Naive thymus-derived CD8-positive, alpha-beta T cell (primary cell): ENCODE measurements around the gene IL5. TPM values are rescaled to one million over a fixed set of nuclear protein-coding genes. Genes with fewer than 3 reads are reported as not detected.
A peak's percentile ranks its signal among the peaks of the same experiment; 100 is the strongest.

Experiments
- ATAC-seq, 2 donors: fragments of 150-1000 bp; cut with Tn5 transposase in 1 of 2; sonication (Bioruptor Pico), chemical (Tn5 transposase) in 1 of 2; 1 replicate in 1 of 2; 2 replicates in 1 of 2; pipeline ENCODE4 v1.10.0; 2021; ENCODE audit warnings: mild to moderate bottlenecking in 2 of 2, moderate library complexity in 2 of 2
- POLR2A ChIA-PET: fragments of 350-600 bp; sonication (Branson Sonifier 250); formaldehyde crosslinking; loops from one replicate; lab custom pipeline; 2021; ENCODE audit warnings: antibody characterized with exemption; lab: Charles Lee
- DNase-seq, 10 donors: peaks; one replicate each; pipeline versions ENCODE4 v3.0.0 to v3.0.0-alpha.2; 2020 to 2022
- H3K27ac Mint-ChIP-seq, 10 donors: one replicate each; pipeline ENCODE4 v1.8.0; 2020 to 2022; ENCODE audit warnings: mild to moderate bottlenecking in 10 of 10, mixed read lengths in 10 of 10, moderate library complexity in 4 of 10, inconsistent platforms in 1 of 10
- H3K27me3 Mint-ChIP-seq, 5 donors: one replicate each; pipeline ENCODE4 v1.8.0; 2021 to 2022; ENCODE audit warnings: mixed read lengths in 5 of 5
- H3K36me3 Mint-ChIP-seq, 3 donors: one replicate each; pipeline ENCODE4 v1.8.0; 2020 to 2022; ENCODE audit warnings: mixed read lengths in 3 of 3, mild to moderate bottlenecking in 2 of 3, inconsistent platforms in 1 of 3
- H3K4me1 Mint-ChIP-seq, 4 donors: one replicate each; pipeline ENCODE4 v1.8.0; 2021 to 2022; ENCODE audit warnings: mixed read lengths in 4 of 4
- H3K4me3 Mint-ChIP-seq, 10 donors: one replicate each; pipeline ENCODE4 v1.8.0; 2020 to 2022; ENCODE audit warnings: mild to moderate bottlenecking in 10 of 10, mixed read lengths in 10 of 10, moderate library complexity in 6 of 10, inconsistent platforms in 1 of 10
- H3K9me3 Mint-ChIP-seq, 9 donors: one replicate each; pipeline ENCODE4 v1.8.0; 2020 to 2022; ENCODE audit warnings: mixed read lengths in 9 of 9, mild to moderate bottlenecking in 3 of 9, inconsistent platforms in 1 of 9, moderate library complexity in 1 of 9
- polyA plus RNA-seq, 3 donors: library from polyadenylated mRNA; unstranded; fragments of 300-500 nt; fragmentation: Illumina TruSeq; gene quantifications; one replicate each; pipeline ENCODE4 v1.2.3, GENCODE V29; 2021
- total RNA-seq, 8 experiments: library from RNA in 2 of 8; stranded (reverse) in 2 of 8; gene quantifications; one replicate each; pipeline ENCODE4 v1.2.3 and lab custom pipeline; 2021 to 2026

IL5 gene
- total and polyA plus RNA-seq, 5 experiments from 2014 or later: not detected

DNA sequence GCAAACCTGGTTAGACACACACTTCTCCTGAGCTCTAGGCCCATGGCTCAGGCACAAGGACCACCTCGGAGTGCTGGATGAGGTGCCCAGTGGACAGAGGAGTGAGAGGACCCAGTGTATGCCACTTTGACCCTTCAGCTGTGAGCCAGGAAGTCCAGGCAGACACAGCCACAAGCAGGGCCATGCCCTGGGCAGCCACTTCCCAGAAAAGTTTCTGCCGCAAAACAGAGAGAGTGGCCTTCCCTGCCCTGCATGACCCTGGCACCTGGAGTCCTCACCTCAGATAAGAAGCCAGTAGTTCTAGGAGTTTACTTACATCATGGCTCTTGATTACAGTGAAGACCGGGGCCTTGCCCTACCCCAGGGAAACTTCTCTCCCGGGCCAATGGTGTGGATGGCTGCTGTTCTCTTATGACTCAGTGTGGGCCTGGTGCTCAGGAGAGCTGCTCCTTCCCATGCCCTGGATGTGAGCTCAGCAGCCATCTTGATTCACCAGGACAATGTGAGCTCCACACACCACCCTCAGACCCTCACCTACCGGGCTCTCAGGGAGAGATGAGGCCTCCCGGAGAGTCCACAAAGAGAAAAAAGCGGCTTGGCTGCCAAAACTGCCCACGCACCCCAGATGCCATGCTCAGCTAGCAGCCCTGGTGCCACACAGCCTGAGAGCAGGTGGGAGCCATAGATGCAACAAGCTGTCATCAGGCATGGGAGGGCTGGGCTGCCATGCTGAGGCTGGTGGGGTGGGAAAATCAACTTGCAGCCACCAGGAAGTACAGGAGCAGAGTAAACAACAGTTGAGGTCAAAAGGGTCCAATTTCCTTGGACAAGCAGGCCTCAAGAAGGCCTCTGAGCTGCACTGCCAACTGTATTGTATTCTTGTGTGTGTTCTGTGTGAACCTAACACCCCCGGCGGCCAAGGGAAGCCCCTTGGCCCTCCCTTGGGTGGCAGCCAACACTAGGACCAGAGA, 41.1 kb downstream of the IL5 start:
- peaks cover 8 to 41% (median 37%) of the 10 kb centered on the region in 4 donors for H3K4me1 Mint-ChIP-seq
- DNase-seq: no peak
- H3K36me3 Mint-ChIP-seq: no peaks in the 10 kb centered on the region
- no peaks in the 10 kb centered on the region for H3K9me3 Mint-ChIP-seq
- POLR2A ChIA-PET: interaction anchor here (1.0 to 8.6 kb wide), 6 partner anchors 13 to 115 kb away, joined by 3 to 99 read pairs (median 8); partner anchors contain the start of gene IRF1
- no peak for ATAC-seq
- no peak overlapping the region for H3K4me3 Mint-ChIP-seq
- peak overlapping the region in 1 of 10 donors; percentile 14 for H3K27ac Mint-ChIP-seq
- peaks cover 0 to 13% (median 3%) of the 10 kb centered on the region in 5 donors for H3K27me3 Mint-ChIP-seq

DNA sequence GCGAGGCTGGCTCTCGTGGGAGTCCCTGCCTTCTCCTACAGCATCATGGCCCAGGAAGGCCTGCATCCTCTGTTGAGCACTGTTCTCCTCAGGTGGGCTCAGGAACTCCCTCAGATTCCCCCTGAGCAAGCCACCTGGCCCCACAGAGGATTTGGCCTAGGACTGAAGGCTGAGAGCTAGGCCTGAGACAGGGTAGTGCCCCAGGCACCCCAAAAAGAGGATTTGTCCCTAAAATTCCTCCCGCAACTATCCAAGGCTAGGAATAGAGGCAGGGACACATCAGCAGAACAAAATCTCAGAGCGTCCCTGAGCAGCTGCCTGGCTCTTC, 41.7 kb downstream of the IL5 start:
- H3K27me3 Mint-ChIP-seq: peaks cover 0 to 6% (median 1%) of the 10 kb centered on the region in 5 donors
- H3K27ac Mint-ChIP-seq: peak overlapping the region in 3 of 10 donors; percentile 14 to 98 (median 59)
- no peak overlapping the region for H3K4me3 Mint-ChIP-seq
- peaks cover 9 to 43% (median 39%) of the 10 kb centered on the region in 4 donors for H3K4me1 Mint-ChIP-seq
- peak in 1 of 10 donors; percentile 54 for DNase-seq
- ATAC-seq: no peak
- H3K9me3 Mint-ChIP-seq: no peaks in the 10 kb centered on the region
- POLR2A ChIA-PET: interaction anchor here (0.6 to 8.6 kb wide), 10 partner anchors 12 to 114 kb away, joined by 3 to 99 read pairs (median 5); partner anchors contain the start of gene IRF1
- no peaks in the 10 kb centered on the region for H3K36me3 Mint-ChIP-seq

DNA sequence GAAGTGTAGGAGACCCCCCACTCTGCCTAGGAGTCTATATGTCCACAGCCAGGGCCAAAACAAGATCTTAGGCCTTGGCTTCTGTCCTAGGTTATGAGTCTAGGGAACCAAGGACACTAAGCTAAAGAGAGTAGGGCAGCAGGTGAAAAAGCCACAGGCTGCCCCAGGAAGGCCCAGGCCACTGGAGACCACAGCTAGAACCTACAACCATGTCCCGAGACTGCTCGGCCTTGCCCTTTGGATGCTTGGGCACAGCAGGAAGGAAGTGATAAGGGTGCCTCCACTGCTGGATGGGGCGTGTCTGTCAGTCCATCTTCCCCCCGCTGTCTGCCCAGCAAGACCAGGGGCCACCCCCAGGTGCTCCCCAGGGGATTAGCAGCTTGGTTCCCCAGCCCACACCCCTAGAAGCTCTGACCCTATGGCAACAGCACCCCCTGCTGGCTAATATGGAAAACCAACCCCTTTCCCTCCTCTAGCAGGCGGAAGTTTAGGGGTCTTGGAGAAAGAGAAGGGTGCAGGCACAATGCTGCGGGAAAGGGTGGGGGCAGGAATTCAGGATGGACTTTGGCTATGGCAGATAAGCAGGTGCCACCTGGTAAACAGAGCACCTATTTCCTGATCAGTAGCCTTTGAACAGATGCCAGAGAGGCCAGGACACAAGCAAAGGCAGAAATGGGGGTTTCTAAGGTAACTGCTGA, 42.2 kb downstream of the IL5 start:
- Mint-ChIP-seq H3K4me3 (no peak overlapping the region), H3K36me3 (no peaks in the 10 kb centered on the region), H3K4me1 (peaks cover 11 to 45% (median 39%) of the 10 kb centered on the region in 4 donors), H3K27ac (peak overlapping the region; percentile 48 to 99 (median 65)), H3K27me3 (peaks cover 0 to 1% (median 0%) of the 10 kb centered on the region in 5 donors), H3K9me3 (no peaks in the 10 kb centered on the region)
- ATAC-seq: peak; percentile 37 to 46
- POLR2A ChIA-PET: interaction anchor here (0.6 to 8.6 kb wide), 10 partner anchors 12 to 113 kb away, joined by 3 to 99 read pairs (median 5); partner anchors contain the start of gene IRF1
- peak; percentile 55 to 91 (median 76) for DNase-seq

DNA sequence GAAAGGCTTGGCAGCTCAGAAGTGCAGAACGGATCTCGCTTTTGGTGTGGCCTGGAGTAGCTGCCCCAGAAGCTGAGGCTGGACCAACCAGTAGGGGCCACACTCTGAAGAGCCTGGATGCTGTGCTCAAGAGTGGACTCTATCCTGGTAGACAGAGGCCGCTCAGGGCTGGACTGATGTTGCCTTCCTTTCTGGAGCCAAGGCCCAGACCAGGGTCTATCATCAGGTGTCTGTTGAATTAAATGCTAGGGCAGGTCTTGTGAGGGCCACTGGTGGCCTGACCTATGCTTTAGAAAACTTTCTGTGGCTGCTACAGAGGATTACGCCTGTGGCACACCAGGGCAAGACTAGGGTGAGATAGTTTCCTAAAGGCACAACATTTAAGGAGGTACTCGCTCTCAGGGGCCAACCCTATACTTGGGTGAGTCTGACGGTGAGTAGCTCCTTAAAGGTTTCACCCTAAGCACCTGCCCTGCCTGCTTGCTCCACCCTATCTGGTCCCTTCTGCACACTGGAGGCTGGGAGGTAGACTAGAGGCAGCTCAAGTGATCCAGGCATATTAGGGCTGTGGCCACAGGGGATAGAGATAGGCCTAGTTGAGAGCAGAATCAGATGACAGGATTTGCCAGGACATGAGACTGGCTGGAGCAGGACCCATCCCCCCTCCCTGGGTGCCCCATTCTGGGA, 42.9 kb downstream of the IL5 start:
- Mint-ChIP-seq H3K9me3 (no peaks in the 10 kb centered on the region), H3K4me3 (no peak overlapping the region), H3K4me1 (peaks cover 11 to 47% (median 42%) of the 10 kb centered on the region in 4 donors), H3K36me3 (no peaks in the 10 kb centered on the region), H3K27me3 (no peaks in the 10 kb centered on the region), H3K27ac (peak overlapping the region; percentile 34 to 99 (median 72))
- no peak for ATAC-seq
- POLR2A ChIA-PET: interaction anchor here (0.7 to 8.6 kb wide), 13 partner anchors 11 to 113 kb away, joined by 3 to 99 read pairs (median 6); partner anchors contain the start of gene IRF1
- DNase-seq: peak in 1 of 10 donors; percentile 55

DNA sequence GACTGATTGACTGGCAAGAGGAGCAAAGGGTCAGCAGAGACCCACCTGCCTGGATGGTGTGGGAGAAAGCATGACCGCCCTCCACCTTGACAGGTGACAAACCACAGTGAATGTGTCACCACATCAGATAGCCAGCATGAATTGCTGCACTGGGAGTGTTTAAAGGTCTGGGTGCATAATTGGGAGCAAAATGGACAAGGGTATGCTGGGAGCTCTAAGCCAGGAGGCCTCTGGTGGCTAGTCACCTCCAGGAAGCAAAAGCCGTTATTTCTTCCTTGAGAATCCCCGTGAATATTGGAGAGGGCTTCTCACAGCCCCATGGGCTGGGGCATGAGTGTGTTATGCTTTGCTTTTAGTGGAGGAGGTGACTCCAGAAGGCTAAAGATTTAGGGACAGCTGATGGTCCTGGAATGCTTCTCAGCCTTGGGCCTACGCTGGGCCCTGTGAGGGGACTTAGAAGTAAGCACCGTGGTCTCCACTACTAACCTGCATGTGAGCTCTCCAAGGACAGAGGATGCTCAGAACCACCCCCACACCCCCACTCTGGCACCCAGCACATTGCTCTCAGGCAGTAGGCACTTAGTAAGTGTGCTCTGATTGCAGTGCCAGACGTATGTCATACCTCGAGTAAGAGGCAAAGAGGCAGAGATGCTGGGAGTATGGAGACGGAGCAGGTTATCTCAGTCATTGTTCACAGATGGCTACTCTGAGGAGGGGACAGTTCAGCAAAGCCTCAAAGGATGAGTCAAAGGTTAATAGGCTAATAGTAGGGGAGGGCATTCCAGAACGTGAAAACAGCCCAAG, 43.7 kb downstream of the IL5 start:
- Mint-ChIP-seq H3K4me3 (peak overlapping the region in 2 of 10 donors; percentile 12 to 21), H3K27ac (peak overlapping the region; percentile 55 to 99 (median 88)), H3K4me1 (peaks cover 12 to 55% (median 49%) of the 10 kb centered on the region in 4 donors), H3K9me3 (no peaks in the 10 kb centered on the region), H3K27me3 (no peaks in the 10 kb centered on the region), H3K36me3 (no peaks in the 10 kb centered on the region)
- POLR2A ChIA-PET: interaction anchor here (0.7 to 8.6 kb wide), 8 partner anchors 10 to 112 kb away, joined by 3 to 99 read pairs (median 75); partner anchors contain the start of gene IRF1
- ATAC-seq (no peak), DNase-seq (peak in 1 of 10 donors; percentile 47)

GRCh38 chr5:132498686-132499271, 44.5 kb downstream of the IL5 start:
- H3K27ac Mint-ChIP-seq: peak overlapping the region; percentile 78 to 99 (median 93)
- H3K4me1 Mint-ChIP-seq: peaks cover 19 to 63% (median 58%) of the 10 kb centered on the region in 4 donors
- H3K36me3 Mint-ChIP-seq: no peaks in the 10 kb centered on the region
- ATAC-seq: no peak
- no peaks in the 10 kb centered on the region for H3K9me3 Mint-ChIP-seq
- no peaks in the 10 kb centered on the region for H3K27me3 Mint-ChIP-seq
- H3K4me3 Mint-ChIP-seq: peak overlapping the region in 3 of 10 donors; percentile 7 to 37 (median 21)
- POLR2A ChIA-PET: interaction anchor here (5.0 to 8.6 kb wide), 6 partner anchors 9 to 111 kb away, joined by 40 to 99 read pairs (median 88); partner anchors contain the start of gene IRF1
- DNase-seq: no peak

- Mint-ChIP-seq H3K27ac (peak overlapping the region; percentile 90 to 99 (median 98)), H3K9me3 (no peaks in the 10 kb centered on the region), H3K27me3 (no peaks in the 10 kb centered on the region), H3K4me3 (peak overlapping the region in 7 of 10 donors; percentile 92 to 98 (median 96)), H3K36me3 (no peaks in the 10 kb centered on the region), H3K4me1 (peaks cover 24 to 70% (median 64%) of the 10 kb centered on the region in 4 donors)
- peak in 1 of 10 donors; percentile 1 for DNase-seq
- no peak for ATAC-seq
- POLR2A ChIA-PET: interaction anchor here (1.0 to 8.6 kb wide), 10 partner anchors 9 to 129 kb away, joined by 3 to 99 read pairs (median 55); partner anchors contain the start of genes IRF1 and SLC22A5
These were observed 45.2 kb downstream of the IL5 start for GRCh38 chr5:132498152-132498551.

DNA sequence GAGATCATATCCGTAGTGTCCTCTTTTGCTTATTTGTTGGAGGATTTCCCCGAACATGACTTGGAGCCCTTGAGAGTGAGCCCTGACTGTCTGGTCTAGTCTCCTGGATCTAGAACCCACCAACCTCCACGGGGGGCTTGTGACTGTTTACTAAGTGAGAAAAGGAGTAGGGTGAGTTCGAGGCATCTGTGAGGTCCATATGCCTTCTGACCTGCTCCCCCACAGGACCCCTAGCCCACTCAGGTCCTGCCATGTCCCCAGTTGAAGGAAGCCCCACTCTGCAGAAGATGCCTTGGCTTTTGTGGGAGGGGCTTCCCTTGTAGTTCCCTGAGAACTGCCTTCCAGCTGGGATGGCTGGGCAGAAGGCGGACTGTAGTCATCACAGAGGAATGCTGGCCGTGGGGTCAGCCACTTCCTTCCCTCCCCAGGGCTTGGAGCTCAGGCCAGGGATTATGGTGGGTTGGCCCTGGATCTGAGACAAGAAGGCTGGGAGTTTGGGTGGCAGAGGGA, 45.8 kb downstream of the IL5 start:
- H3K27ac Mint-ChIP-seq: peak overlapping the region; percentile 90 to 99 (median 98)
- no peaks in the 10 kb centered on the region for H3K9me3 Mint-ChIP-seq
- no peak for ATAC-seq
- H3K27me3 Mint-ChIP-seq: no peaks in the 10 kb centered on the region
- DNase-seq: peak in 1 of 10 donors; percentile 2
- POLR2A ChIA-PET: interaction anchor here (1.0 to 8.6 kb wide), 14 partner anchors 8 to 128 kb away, joined by 3 to 99 read pairs (median 39); partner anchors contain the start of genes IRF1 and SLC22A5
- H3K4me3 Mint-ChIP-seq: peak overlapping the region; percentile 89 to 98 (median 96)
- H3K36me3 Mint-ChIP-seq: no peaks in the 10 kb centered on the region
- peaks cover 24 to 74% (median 68%) of the 10 kb centered on the region in 4 donors for H3K4me1 Mint-ChIP-seq

DNA sequence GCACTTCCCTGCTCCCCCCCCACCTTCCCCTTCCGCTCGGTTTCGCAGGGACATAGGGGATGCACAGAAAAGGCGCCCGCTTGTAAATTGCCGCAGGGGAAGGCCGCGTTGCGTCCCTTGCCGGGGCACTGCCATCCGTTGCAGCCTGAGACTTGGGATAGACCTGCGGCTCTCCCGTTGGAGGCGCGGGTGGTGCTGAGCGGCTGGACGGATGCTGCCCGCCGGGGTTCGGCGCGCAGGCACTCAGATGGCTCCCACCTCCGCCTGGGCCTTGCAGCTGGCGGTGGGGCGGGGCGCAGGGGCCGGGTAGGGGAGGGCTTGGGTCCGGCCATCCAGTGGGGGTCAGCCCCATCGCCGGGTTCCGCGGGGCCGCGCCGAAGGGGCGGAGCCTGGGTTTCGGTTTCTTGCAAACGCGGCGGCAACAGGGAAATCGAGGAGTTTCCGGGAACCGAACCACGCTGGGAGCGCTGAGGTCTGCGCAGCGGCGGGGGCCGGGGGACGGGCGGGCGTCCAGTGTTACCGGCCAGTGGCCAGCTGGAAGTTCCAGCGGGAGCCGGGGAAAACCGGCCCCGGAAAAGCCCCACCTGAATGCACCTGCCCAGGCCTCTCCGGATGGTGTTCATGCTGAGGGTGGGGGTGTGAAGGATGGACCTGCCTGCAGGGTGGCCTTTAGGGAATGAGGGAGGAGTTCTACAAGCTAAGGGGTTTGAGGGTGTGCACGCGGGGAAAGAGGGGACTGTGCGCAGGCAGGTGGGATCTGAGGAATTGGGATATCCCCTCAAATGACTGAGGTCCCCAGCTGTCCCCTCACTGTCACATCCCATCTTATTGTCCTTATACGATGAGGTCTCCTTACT, 46.5 kb downstream of the IL5 start:
- H3K36me3 Mint-ChIP-seq: no peaks in the 10 kb centered on the region
- peak in 1 of 2 donors; percentile 22 for ATAC-seq
- H3K27me3 Mint-ChIP-seq: no peaks in the 10 kb centered on the region
- POLR2A ChIA-PET: interaction anchor here (0.6 to 8.6 kb wide), 32 partner anchors 7 to 700 kb away, joined by 3 to 99 read pairs (median 8); partner anchors contain the start of genes AFF4, FNIP1, HSPA4 and IRF1
- H3K4me3 Mint-ChIP-seq: peak overlapping the region; percentile 92 to 98 (median 96)
- peaks cover 29 to 80% (median 74%) of the 10 kb centered on the region in 4 donors for H3K4me1 Mint-ChIP-seq
- no peaks in the 10 kb centered on the region for H3K9me3 Mint-ChIP-seq
- peak in 5 of 10 donors; percentile 47 to 66 (median 55) for DNase-seq
- H3K27ac Mint-ChIP-seq: peak overlapping the region; percentile 90 to 99 (median 98)
